ENCODE results near the gene PCCB. TPM values are rescaled to one million over a fixed set of nuclear protein-coding genes. Genes with fewer than 3 reads are reported as not detected.

PCCB gene
- total and polyA plus RNA-seq, 2 of the 8 experiments (the other 6 are each of a cell fraction or from before 2014, with no cell fraction given): 56.7 to 84.4 TPM

GRCh38 chr3:136330900-136331299 is 80.8 kb downstream of the PCCB start:
- no peak overlapping the region for H2AFZ ChIP-seq (ENCODE audit: low read length)
- no peaks in the 10 kb centered on the region for H3K23me2 ChIP-seq (ENCODE audit: low read depth, low read length)
- no peak overlapping the region for H3K4ac ChIP-seq (replicated peaks; ENCODE audit: insufficient read length, low read depth, low read length)
- no peaks in the 10 kb centered on the region for H3K9me3 ChIP-seq (ENCODE audit: insufficient read depth in 2 of 2, low read depth in 1 of 2, low read length in 1 of 2)
- H3K14ac ChIP-seq (ENCODE audit: insufficient read length): no peak overlapping the region
- FAIRE-seq (no peak), DNase-seq (ENCODE audit: low read depth in 1 of 2, low spot score in 2 of 2) (no peak)
- H2BK20ac ChIP-seq (ENCODE audit: low read length): no peak overlapping the region
- H4K20me1 ChIP-seq (replicated peaks in 1 of 2; ENCODE audit: control insufficient read depth in 1 of 2, insufficient read depth in 2 of 2, low read length in 2 of 2): no peaks in the 10 kb centered on the region
- H2AK5ac ChIP-seq (ENCODE audit: low read depth, low read length): no peak overlapping the region
- H4K5ac ChIP-seq (ENCODE audit: insufficient read length, low read depth, low read length): no peak overlapping the region
- no peak overlapping the region for H3K23ac ChIP-seq (ENCODE audit: insufficient read length)
- H4K91ac ChIP-seq (replicated peaks; ENCODE audit: insufficient read length, low read length): no peak overlapping the region
- CTCF ChIA-PET (ENCODE audit: partially characterized antibody): no interaction called here
- no peaks in the 10 kb centered on the region for H3K4me1 ChIP-seq (replicated peaks in 1 of 4; ENCODE audit: control insufficient read depth in 3 of 4, insufficient read depth in 4 of 4, low read length in 3 of 4)
- no peak overlapping the region for H2BK5ac ChIP-seq (ENCODE audit: low read depth, low read length)
- H3K4me2 ChIP-seq (ENCODE audit: insufficient read depth in 1 of 2, low read depth in 2 of 2, low read length in 2 of 2): no peak overlapping the region
- no peak overlapping the region for H3K9ac ChIP-seq (replicated peaks in 1 of 4; ENCODE audit: extremely low read depth in 1 of 4, low read depth in 3 of 4, low read length in 3 of 4)
- H2BK120ac ChIP-seq (replicated peaks; ENCODE audit: low read depth, low read length): no peak overlapping the region
- WGBS, 2 experiments (ENCODE audit: extremely low coverage in 1 of 2, insufficient coverage in 1 of 2, insufficient read length in 1 of 2, insufficient replicate concordance in 2 of 2, low coverage in 1 of 2, low lambda C conversion rate in 2 of 2, missing lambda C conversion rate in 1 of 2): 90% methylated on average over 5 of the region's 5 CpGs; no CpG with 5 or more reads in 1 of the 2 experiments
- POLR2A ChIA-PET (ENCODE audit: partially characterized antibody): no interaction called here
- H3K18ac ChIP-seq (ENCODE audit: extremely low read depth, low read length): no peak overlapping the region
- no peak overlapping the region for H4K8ac ChIP-seq (ENCODE audit: extremely low read depth, insufficient read depth, low read length)
- H3K56ac ChIP-seq (replicated peaks; ENCODE audit: insufficient read length, low read depth, low read length): no peak overlapping the region
- TF ChIP-seq SRF (IDR thresholded peaks at IDR 0.05; ENCODE audit: low read depth, low read length) (no peak), TCF12 (IDR thresholded peaks at IDR 0.05; ENCODE audit: low read depth, low read length) (no peak), NRF1 (IDR thresholded peaks at IDR 0.05; ENCODE audit: low read depth, low read length) (no peak), CTBP2 (IDR thresholded peaks at IDR 0.05; ENCODE audit: borderline replicate concordance, insufficient read depth, insufficient read length, low read length) (no peak), MAFK (IDR thresholded peaks at IDR 0.05; ENCODE audit: low read depth, low read length) (no peak)
- no peak overlapping the region for H2BK12ac ChIP-seq (ENCODE audit: low read depth, low read length)
- no peaks in the 10 kb centered on the region for H3K79me1 ChIP-seq (ENCODE audit: low read depth, low read length)
- H3K27me3 ChIP-seq (replicated peaks in 1 of 4; ENCODE audit: control insufficient read depth in 3 of 4, extremely low read depth in 1 of 4, insufficient read depth in 3 of 4, low read length in 3 of 4): no peaks in the 10 kb centered on the region
- no peak overlapping the region for H2BK15ac ChIP-seq (ENCODE audit: low read length)
- H3K4me3 ChIP-seq (ENCODE audit: extremely low read depth in 1 of 4, insufficient read depth in 2 of 4, low read depth in 3 of 4, low read length in 4 of 4): no peak overlapping the region
- no peaks in the 10 kb centered on the region for H3K79me2 ChIP-seq (ENCODE audit: control insufficient read depth in 1 of 2, insufficient read depth in 2 of 2, low read length in 2 of 2)
- H3K27ac ChIP-seq (ENCODE audit: low read depth, low read length): no peak overlapping the region
- H3K36me3 ChIP-seq (ENCODE audit: control insufficient read depth in 2 of 4, insufficient read depth in 4 of 4, low read length in 3 of 4): peaks cover 0 to 29% (median 8%) of the 10 kb centered on the region in 4 experiments; a peak in 3 of 8 replicates
